Panc1 (cell line): ENCODE measurements around the gene APOL4. TPM values are rescaled to one million over a fixed set of nuclear protein-coding genes. Genes with fewer than 3 reads are reported as not detected.
A peak's percentile ranks its signal among the peaks of the same experiment; 100 is the strongest.

Source experiments
- ATAC-seq: fragments of 200-7000 bp; cut with Tn5 transposase; 2 replicates; pipeline ENCODE4 v1.9.1; 2020; ENCODE audit warnings: mild to moderate bottlenecking, moderate library complexity
- BruUV-seq: library from RNA; stranded (reverse); fragments of 400-500 nt; replicated peaks from 2 replicates; lab custom pipeline; 2021; lab: Mats Ljungman, UMichigan
- CTCF ChIA-PET: fragments of 300-600 bp; sonication (Branson Sonifier 250); formaldehyde crosslinking; loops from one replicate; lab custom pipeline; 2022; ENCODE audit warnings: antibody characterized with exemption; lab: Charles Lee
- POLR2A ChIA-PET: fragments of 300-600 bp; sonication (Branson Sonifier 250); formaldehyde crosslinking; loops from one replicate; lab custom pipeline; 2022; ENCODE audit warnings: antibody characterized with exemption; lab: Charles Lee
- DNase-seq: peaks from one replicate; pipeline ENCODE4 v3.0.0-alpha.2; 2010; ENCODE audit warnings: low read depth, low spot score
- H3K27ac ChIP-seq: 2 replicates; pipeline ENCODE4 v1.5.1; 2011; ENCODE audit warnings: mild to moderate bottlenecking, low read length, inconsistent platforms
- H3K27me3 ChIP-seq: fragments of 200-500 bp; sonication (Bioruptor generic); 2 replicates; pipeline ENCODE4 v1.6.0; 2014; ENCODE audit warnings: low read length, inconsistent platforms; ENCODE audit not compliant: control insufficient read depth, insufficient read depth
- H3K36me3 ChIP-seq: fragments of 200-500 bp; sonication (Bioruptor generic); 2 replicates; pipeline ENCODE4 v1.5.1; 2014; ENCODE audit warnings: inconsistent platforms, mild to moderate bottlenecking, low read length, moderate library complexity; ENCODE audit not compliant: control insufficient read depth, insufficient read depth
- H3K4me1 ChIP-seq: 2 replicates; pipeline ENCODE4 v1.5.1; 2011; ENCODE audit warnings: inconsistent platforms, mild to moderate bottlenecking, low read length, moderate library complexity; ENCODE audit not compliant: control insufficient read depth, insufficient read depth
- H3K4me3 ChIP-seq, 2 experiments: 2 replicates each; pipeline ENCODE4 v1.5.1; 2011 to 2012; ENCODE audit warnings: low read depth in 2 of 2, low read length in 2 of 2, mild to moderate bottlenecking in 2 of 2, inconsistent platforms in 1 of 2, moderate library complexity in 1 of 2
- H3K9me3 ChIP-seq: fragments of 200-500 bp; sonication (Bioruptor generic); 2 replicates; pipeline ENCODE4 v1.5.1; 2014; ENCODE audit warnings: low read depth, mild to moderate bottlenecking, inconsistent platforms, low read length, moderate library complexity; ENCODE audit not compliant: control insufficient read depth, insufficient read depth
- CTCF ChIP-seq: fragments of 450-650 bp; IDR thresholded peaks from 2 replicates; pipeline ENCODE4 v1.5.1; 2017; ENCODE audit warnings: mild to moderate bottlenecking
- POLR2AphosphoS5 ChIP-seq: IDR thresholded peaks from 2 replicates; pipeline ENCODE4 v1.6.1; 2012; ENCODE audit warnings: mild to moderate bottlenecking, low read depth, low read length, moderate library complexity
- SIN3A ChIP-seq: IDR thresholded peaks from 2 replicates; pipeline ENCODE4 v1.6.1; 2012; ENCODE audit warnings: low read depth, mild to moderate bottlenecking, low read length, moderate library complexity, borderline replicate concordance; ENCODE audit not compliant: insufficient read depth
- TCF7L2 ChIP-seq: IDR thresholded peaks from 2 replicates; pipeline ENCODE4 v1.6.1; 2011; ENCODE audit warnings: mild to moderate bottlenecking, low read depth, low read length, inconsistent platforms
- in situ Hi-C: cut with HindIII; loops from 2 replicates; pipeline ENCODE4 v1.10.0; 2016; ENCODE audit warnings: low sequenced_read_pairs, low pct_unique_long_range_greater_than_20kb
- intact Hi-C: fragments of 100-400 bp; cut with micrococcal nuclease; formaldehyde crosslinking; loops from one replicate; pipeline ENCODE4 v1.10.0; 2022; ENCODE audit not compliant: unreplicated experiment
- total RNA-seq: library from RNA; stranded (reverse); gene quantifications from one replicate; pipeline ENCODE4 v1.2.1, GENCODE V29; 2021; ENCODE audit not compliant: unreplicated experiment
- TF ChIP-seq, protein P1 (sequence below), 2 experiments: IDR thresholded peaks; 2 replicates each; pipeline ENCODE4 v1.6.1; 2011 to 2012; ENCODE audit warnings: low read depth in 2 of 2, control low read depth in 1 of 2, low read length in 1 of 2, mild to moderate bottlenecking in 1 of 2, moderate library complexity in 1 of 2; ENCODE audit not compliant: insufficient read depth in 1 of 2

The APOL4 gene
- total RNA-seq, 1 experiment from 2014 or later = not detected

DNA sequence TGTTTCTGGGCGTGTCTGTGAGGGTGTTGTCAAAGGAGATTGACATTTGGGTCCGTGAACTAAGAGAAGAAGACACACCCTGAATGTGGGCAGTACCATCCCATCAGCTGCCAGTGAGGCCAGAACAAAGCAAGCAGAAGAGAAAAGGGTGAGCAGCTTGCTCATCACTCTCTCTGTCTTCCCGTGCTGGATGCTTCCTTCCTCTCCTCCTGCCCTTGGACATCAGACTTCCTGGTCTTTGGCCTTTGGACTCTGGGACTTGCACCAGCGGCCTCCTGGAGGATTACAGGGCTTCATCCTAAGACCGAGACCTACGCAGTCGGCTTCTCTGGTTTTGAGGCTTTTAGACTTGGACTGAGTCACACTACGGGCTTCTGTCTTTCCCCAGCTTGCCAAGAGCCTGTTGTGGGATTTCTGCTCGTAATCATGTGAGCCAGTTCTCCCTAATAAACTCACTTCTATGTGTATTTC is 18.9 kb upstream of the APOL4 start:
- no peak for TF ChIP-seq POLR2AphosphoS5
- TF ChIP-seq, protein P1, sequence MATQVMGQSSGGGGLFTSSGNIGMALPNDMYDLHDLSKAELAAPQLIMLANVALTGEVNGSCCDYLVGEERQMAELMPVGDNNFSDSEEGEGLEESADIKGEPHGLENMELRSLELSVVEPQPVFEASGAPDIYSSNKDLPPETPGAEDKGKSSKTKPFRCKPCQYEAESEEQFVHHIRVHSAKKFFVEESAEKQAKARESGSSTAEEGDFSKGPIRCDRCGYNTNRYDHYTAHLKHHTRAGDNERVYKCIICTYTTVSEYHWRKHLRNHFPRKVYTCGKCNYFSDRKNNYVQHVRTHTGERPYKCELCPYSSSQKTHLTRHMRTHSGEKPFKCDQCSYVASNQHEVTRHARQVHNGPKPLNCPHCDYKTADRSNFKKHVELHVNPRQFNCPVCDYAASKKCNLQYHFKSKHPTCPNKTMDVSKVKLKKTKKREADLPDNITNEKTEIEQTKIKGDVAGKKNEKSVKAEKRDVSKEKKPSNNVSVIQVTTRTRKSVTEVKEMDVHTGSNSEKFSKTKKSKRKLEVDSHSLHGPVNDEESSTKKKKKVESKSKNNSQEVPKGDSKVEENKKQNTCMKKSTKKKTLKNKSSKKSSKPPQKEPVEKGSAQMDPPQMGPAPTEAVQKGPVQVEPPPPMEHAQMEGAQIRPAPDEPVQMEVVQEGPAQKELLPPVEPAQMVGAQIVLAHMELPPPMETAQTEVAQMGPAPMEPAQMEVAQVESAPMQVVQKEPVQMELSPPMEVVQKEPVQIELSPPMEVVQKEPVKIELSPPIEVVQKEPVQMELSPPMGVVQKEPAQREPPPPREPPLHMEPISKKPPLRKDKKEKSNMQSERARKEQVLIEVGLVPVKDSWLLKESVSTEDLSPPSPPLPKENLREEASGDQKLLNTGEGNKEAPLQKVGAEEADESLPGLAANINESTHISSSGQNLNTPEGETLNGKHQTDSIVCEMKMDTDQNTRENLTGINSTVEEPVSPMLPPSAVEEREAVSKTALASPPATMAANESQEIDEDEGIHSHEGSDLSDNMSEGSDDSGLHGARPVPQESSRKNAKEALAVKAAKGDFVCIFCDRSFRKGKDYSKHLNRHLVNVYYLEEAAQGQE (IDR thresholded peaks at IDR 0.05; ENCODE audit: insufficient read depth in 1 of 2, low read depth in 2 of 2, low read length in 1 of 2) = no peak
- no peak for TF ChIP-seq TCF7L2
- H3K4me1 ChIP-seq = no peaks in the 10 kb centered on the region

DNA sequence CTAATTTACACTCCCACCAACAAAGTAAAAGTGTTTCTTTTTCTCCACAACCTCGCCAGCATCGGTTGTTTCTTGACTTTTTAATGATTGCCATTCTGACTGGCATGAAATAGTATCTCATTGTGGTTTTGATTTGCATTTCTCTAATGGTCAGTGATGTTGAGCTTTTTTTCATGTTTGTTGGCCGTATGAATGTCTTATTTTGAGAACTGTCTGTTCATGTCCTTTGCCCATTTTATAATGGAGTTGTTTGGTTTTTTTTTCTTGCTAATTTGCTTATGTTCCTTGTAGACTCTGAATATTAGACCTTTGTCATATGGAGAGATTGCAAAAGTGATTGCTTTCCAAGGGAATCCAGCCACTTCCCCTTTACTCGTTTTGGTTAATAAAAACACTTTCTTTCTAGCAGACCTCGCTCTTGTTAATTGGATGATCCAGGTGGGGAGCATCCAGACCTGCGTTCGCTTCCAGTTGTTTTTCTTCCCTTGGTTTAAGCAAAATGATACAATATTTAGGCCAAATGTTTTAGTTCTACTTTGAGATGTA is 17.1 kb upstream of the APOL4 start:
- in situ Hi-C loops = no loop called here
- Histone ChIP-seq H3K36me3 (no peaks in the 10 kb centered on the region), H3K27me3 (peaks cover 3% of the 10 kb centered on the region), H3K9me3 (no peaks in the 10 kb centered on the region), H3K4me1 (no peaks in the 10 kb centered on the region), H3K27ac (no peak overlapping the region), H3K4me3 (no peak overlapping the region)
- TF ChIP-seq, protein P1 (IDR thresholded peaks at IDR 0.05; ENCODE audit: insufficient read depth in 1 of 2, low read depth in 2 of 2, low read length in 1 of 2) = no peak
- TF ChIP-seq SIN3A (no peak), POLR2AphosphoS5 (no peak), TCF7L2 (no peak), CTCF (no peak)
- ChIA-PET POLR2A (no interaction called here), CTCF (no interaction called here)
- no TSS peak for BruUV-seq
- intact Hi-C loops = no loop called here
- DNase-seq (no peak), ATAC-seq (no peak)

More for the DNA sequence above, 18.9 kb upstream of the APOL4 start:
- no peak overlapping the region for H3K4me3 ChIP-seq
- H3K27me3 ChIP-seq = peaks cover 3% of the 10 kb centered on the region
- intact Hi-C loops (no loop called here), in situ Hi-C loops (no loop called here)
- H3K27ac ChIP-seq = no peak overlapping the region
- DNase-seq (no peak), ATAC-seq (peak; percentile 69)
- H3K9me3 ChIP-seq = no peaks in the 10 kb centered on the region
- H3K36me3 ChIP-seq = no peaks in the 10 kb centered on the region
- ChIA-PET CTCF (no interaction called here), POLR2A (no interaction called here)
- BruUV-seq = no TSS peak
